ENCODE data around the gene TNFAIP6. TPM values are rescaled to one million over a fixed set of nuclear protein-coding genes. Genes with fewer than 3 reads are reported as not detected.

The TNFAIP6 gene
- total RNA-seq, 1 experiment from 2014 or later: not detected

- intact Hi-C loops (cut with micrococcal nuclease): loop anchor here (10.0 kb wide), 1 partner anchor 135 kb away; the partner anchor contains the start of gene RBM43
- BruUV-seq (replicated peaks): no TSS peak
- POLR2A ChIA-PET: no interaction called here
Measured at GRCh38 chr2:151399981-151400380, 42.6 kb downstream of the TNFAIP6 start.

More at GRCh38 chr2:151399981-151400380, 42.6 kb downstream of the TNFAIP6 start:
- TF ChIP-seq CEBPB (IDR thresholded peaks at IDR 0.05; ENCODE audit: low read depth) (no peak), MAX (IDR thresholded peaks at IDR 0.05) (no peak), ZNF274 (IDR thresholded peaks at IDR 0.05; ENCODE audit: low read depth, low read length) (no peak), POLR2AphosphoS5 (IDR thresholded peaks at IDR 0.05; ENCODE audit: low read depth, low read length) (no peak), EZH2phosphoT487 (IDR thresholded peaks at IDR 0.05; ENCODE audit: borderline replicate concordance) (no peak), YY1 (IDR thresholded peaks at IDR 0.05; ENCODE audit: extremely low read depth, insufficient replicate concordance, low read depth, low read length) (no peak), SIN3A (IDR thresholded peaks at IDR 0.05; ENCODE audit: low read depth) (no peak), SP1 (IDR thresholded peaks at IDR 0.05; ENCODE audit: low read depth) (no peak), EGR1 (IDR thresholded peaks at IDR 0.05; ENCODE audit: low read depth) (no peak), REST (IDR thresholded peaks at IDR 0.05; ENCODE audit: low read depth) (no peak), ZFX (IDR thresholded peaks at IDR 0.05) (no peak), ELF1 (IDR thresholded peaks at IDR 0.05; ENCODE audit: borderline replicate concordance, low read depth) (no peak), ZBTB33 (IDR thresholded peaks at IDR 0.05; ENCODE audit: extremely low read depth, insufficient replicate concordance, low read length) (no peak)
- DNase-seq (ENCODE audit: low read depth, low spot score): no peak
- no peak overlapping the region for H3K4me2 ChIP-seq (ENCODE audit: low read length)
- ATAC-seq: no peak
- no peaks in the 10 kb centered on the region for H3K27me3 ChIP-seq (ENCODE audit: insufficient read depth, low read length)
- no peak overlapping the region for H3K27ac ChIP-seq (ENCODE audit: low read depth, low read length)
- H2AFZ ChIP-seq (ENCODE audit: low read depth, low read length, poor library complexity, severe bottlenecking): no peak overlapping the region
- no peaks in the 10 kb centered on the region for H3K9me2 ChIP-seq (ENCODE audit: insufficient read depth)
- no peaks in the 10 kb centered on the region for H3K79me2 ChIP-seq (ENCODE audit: insufficient read depth, low read length)
- H3K4me1 ChIP-seq (ENCODE audit: control insufficient read depth in 1 of 2, insufficient read depth in 2 of 2, low read length in 2 of 2): no peaks in the 10 kb centered on the region
- no peak overlapping the region for H3K4me3 ChIP-seq (replicated peaks in 1 of 2; ENCODE audit: low read depth in 1 of 2, low read length in 2 of 2)
- ChIA-PET RAD21 (ENCODE audit: low non-redundant PET in 1 of 2, low total read pairs in 2 of 2, uncharacterized antibody in 2 of 2, unreplicated experiment in 2 of 2) (no interaction called here), CTCF (no interaction called here)
- no peak overlapping the region for H3K9ac ChIP-seq (ENCODE audit: low read length)
- H3K36me3 ChIP-seq (ENCODE audit: control insufficient read depth in 1 of 2, insufficient read depth in 2 of 2, low read length in 2 of 2): no peaks in the 10 kb centered on the region
- no peaks in the 10 kb centered on the region for H4K20me1 ChIP-seq (ENCODE audit: insufficient read depth)
- H3K9me3 ChIP-seq (ENCODE audit: control insufficient read depth in 1 of 2, insufficient read depth in 1 of 2, low read depth in 1 of 2, low read length in 2 of 2): no peaks in the 10 kb centered on the region
